GM23248 (cell line): ENCODE results near the gene SDCCAG8.

Experiments used
- EZH2 ChIP-seq: fragments of 200-600 bp; sonication (generic); IDR thresholded peaks from 2 replicates; pipeline ENCODE4 v1.6.1; 2018; ENCODE audit warnings: antibody characterized with exemption, mild to moderate bottlenecking; ENCODE audit not compliant: insufficient read depth, poor library complexity, severe bottlenecking
- EZH2phosphoT487 ChIP-seq: fragments of 200-600 bp; sonication (generic); IDR thresholded peaks from 2 replicates; pipeline ENCODE4 v1.6.1; 2018; ENCODE audit warnings: antibody characterized with exemption, moderate library complexity, mild to moderate bottlenecking, low read depth; ENCODE audit not compliant: insufficient read depth

GRCh38 chr1:243499711-243500110 is 243.9 kb downstream of the SDCCAG8 start:
- TF ChIP-seq EZH2: no peak
- no peak for TF ChIP-seq EZH2phosphoT487
